Muscle of arm (tissue), 12 donors: ENCODE results near the gene TAF1C. TPM values are rescaled to one million over a fixed set of nuclear protein-coding genes. Genes with fewer than 3 reads are reported as not detected.

Experiments used
- DNase-seq: peaks from one replicate; pipeline ENCODE4 v3.0.0-alpha.2; 2013
- polyA plus RNA-seq, 12 donors: library from polyadenylated mRNA; unstranded; fragments of 120-200 nt; gene quantifications; one replicate each; pipeline ENCODE4 v1.2.1, GENCODE V29; 2013; ENCODE audit not compliant: insufficient read length in 12 of 12

The TAF1C gene
- polyA plus RNA-seq, 12 donors: 18.2 to 43.1 (median 25.1) TPM; not detected in 1

- DNase-seq: no peak
Measured at GRCh38 chr16:84132527-84133285, 54.2 kb downstream of the TAF1C start.

- no peak for DNase-seq
Measured at GRCh38 chr16:84131117-84131516, 55.7 kb downstream of the TAF1C start.

Other genes with a start within 250 kb of the TAF1C start
- gene OSGIN1, start 233.8 kb downstream of the TAF1C start, polyA plus RNA-seq: 1 to 10 TPM in 1 of 12 donors, under 1 TPM in 9, not detected in 2; 0.12 to 1.1 (median 0.38) TPM
- 1 to 10 TPM in 1 of 12 donors, under 1 TPM in 8, not detected in 3; 0.27 to 1.4 (median 0.51) TPM for gene NECAB2, start 218.8 kb downstream of the TAF1C start, polyA plus RNA-seq
- gene SLC38A8, start 144.3 kb downstream of the TAF1C start, polyA plus RNA-seq: not detected
- 10 to 100 TPM in 11 of 12 donors, not detected in 1; 60.7 to 92.3 (median 69.3) TPM for gene MBTPS1, start 70.1 kb downstream of the TAF1C start, polyA plus RNA-seq
- 10 to 100 TPM in 11 of 12 donors, not detected in 1; 14.2 to 21.3 (median 19.5) TPM for gene HSDL1, start 41.9 kb downstream of the TAF1C start, polyA plus RNA-seq
- under 1 TPM in 10 of 12 donors, not detected in 2; 0.13 to 0.70 (median 0.33) TPM for gene DNAAF1, start 41.7 kb downstream of the TAF1C start, polyA plus RNA-seq
- 1 to 10 TPM in 4 of 12 donors, under 1 TPM in 5, not detected in 3; 0.37 to 2.4 (median 0.88) TPM for gene ADAD2, start 4.1 kb upstream of the TAF1C start, polyA plus RNA-seq
- gene KCNG4, start 53.0 kb upstream of the TAF1C start, polyA plus RNA-seq: under 1 TPM in 7 of 12 donors, not detected in 5; 0.04 to 0.10 (median 0.05) TPM
- gene WFDC1, start 107.8 kb upstream of the TAF1C start, polyA plus RNA-seq: 1 to 10 TPM in 10 of 12 donors, not detected in 2; 1.2 to 2.6 (median 1.6) TPM
- gene ATP2C2, start 181.5 kb upstream of the TAF1C start, polyA plus RNA-seq: 10 to 100 TPM in 1 of 12 donors, 1 to 10 TPM in 3, under 1 TPM in 7, not detected in 1; 0.22 to 10.4 (median 0.58) TPM